Heart left ventricle (tissue), 13 donors: ENCODE measurements around the gene IST1.

Experiments
- CTCF ChIP-seq, 12 donors: fragments of 200-600 bp; sonication (generic) in 4 of 12; IDR thresholded peaks; one replicate each; pipeline versions ENCODE4 v1.5.0 to v1.8.0; 2018 to 2022; ENCODE audit warnings: antibody characterized with exemption in 12 of 12, mild to moderate bottlenecking in 5 of 12
- POLR2A ChIP-seq, 2 donors: fragments of 450-650 bp; IDR thresholded peaks; one replicate each; pipeline ENCODE4 v1.6.1; 2017; ENCODE audit warnings: antibody characterized with exemption in 2 of 2, mild to moderate bottlenecking in 2 of 2, moderate library complexity in 2 of 2
- donor health status: ischemic (EF 13 %, LVEDD 7.1; RV severe dilation, severe dysfunction).
- donor health status: DM: no; HTN: yes; CAD: no.
- donor health status: DM: no; HTN: no; CAD: no.
- donor health status: ischemic (EF 25% LVEDD 6.9; RV normal size, moderate dysfunction).
- donor health status: ischemic (EF 25% LVEDD 5.7; RV mildly dilated, moderate dysfunction).
- donor health status: ischemic (EF 35%, LVEDD 5.7; RV mildly dilated, moderate dysfunction).
- donor health status: nonischemic (EF 11% LVEDD 7.7; RV severe dilation, severe dysfunction).
- donor health status: DM: yes; HTN: yes; CAD: no.
- donor health status: PGD.
- donor health status: ischemic (EF 29% LVEDD 5.4; RV normal size, mild dysfunction).
- donor health status: nonischemic (EF 23%, LVEDD 6.1; RV moderate dilation, normal function).

- TF ChIP-seq CTCF (IDR thresholded peaks at IDR 0.05) (no peak), POLR2A (IDR thresholded peaks at IDR 0.05) (no peak)
These were observed 1.5 kb downstream of the IST1 start for GRCh38 chr16:71896764-71897368.
